K562 (cell line): ENCODE results near the gene CCDC61. TPM values are rescaled to one million over a fixed set of nuclear protein-coding genes. Genes with fewer than 3 reads are reported as not detected.

ENCODE experiments used
- ATF7 ChIP-seq: fragments of 450-650 bp; IDR thresholded peaks from 2 replicates; pipeline ENCODE4 v1.7.1; 2014; ENCODE audit warnings: mild to moderate bottlenecking, moderate library complexity
- E2F6 ChIP-seq, 2 experiments: IDR thresholded peaks; 2 replicates each; pipeline ENCODE4 v1.6.1; 2011; ENCODE audit warnings: borderline replicate concordance in 1 of 2, control low read depth in 1 of 2, low read depth in 1 of 2, low read length in 1 of 2, mild to moderate bottlenecking in 1 of 2, mixed read lengths in 1 of 2, moderate library complexity in 1 of 2; ENCODE audit not compliant: insufficient read depth in 1 of 2, insufficient read length in 1 of 2, poor library complexity in 1 of 2, severe bottlenecking in 1 of 2; ENCODE audit errors: extremely low read depth in 1 of 2
- MCM5 ChIP-seq: fragments of 450-650 bp; IDR thresholded peaks from 2 replicates; pipeline ENCODE4 v1.6.1; 2016; ENCODE audit warnings: low read depth
- MTF1 ChIP-seq: fragments of 250-450 bp; sonication (Bioruptor Pico); IDR thresholded peaks from 2 replicates; pipeline ENCODE4 v1.9.0; 2021; ENCODE audit warnings: moderate library complexity, mild to moderate bottlenecking, inconsistent platforms, borderline replicate concordance
- SETDB1 ChIP-seq: IDR thresholded peaks from one replicate; pipeline ENCODE4 v1.6.1; 2012; ENCODE audit warnings: low read length, control low read depth, inconsistent platforms
- ZNF224 ChIP-seq: sonication (generic); formaldehyde crosslinking; IDR thresholded peaks from 2 replicates; pipeline ENCODE4 v1.8.0; 2022; ENCODE audit warnings: mild to moderate bottlenecking, missing genetic modification reagents
- ZNF583 ChIP-seq: fragments of 250-450 bp; sonication (Bioruptor Pico); IDR thresholded peaks from 2 replicates; pipeline ENCODE4 v1.4.0; 2020
- ZNF785 ChIP-seq: fragments of 250-450 bp; sonication (Bioruptor Pico); IDR thresholded peaks from 2 replicates; pipeline ENCODE4 v1.4.0; 2020; ENCODE audit warnings: mild to moderate bottlenecking
- polyA plus RNA-seq, 8 experiments: library from polyadenylated mRNA; depleted of rRNA in 4 of 8; stranded (reverse) in 5 of 8; unstranded in 3 of 8; fragments of >200 nt; fragmentation: Nextera tagmentation in 2 of 8; fragmentation: Illumina TruSeq in 1 of 8; extraction: Ambion mirVana in 2 of 8; extraction: Trizol in 1 of 8; gene quantifications; 2 replicates each; pipeline versions ENCODE4 v1.2.1 to v1.2.3, GENCODE V29; 2011 to 2014; ENCODE audit warnings: inconsistent platforms in 1 of 8, missing spikeins in 1 of 8
- total RNA-seq, 7 experiments: library from RNA; depleted of rRNA in 6 of 7; stranded (reverse); fragments of >200 nt in 6 of 7; fragmentation: Illumina TruSeq in 2 of 7; extraction: Trizol in 2 of 7; gene quantifications; 2 replicates each; pipeline versions ENCODE4 v1.2.1 to v1.2.3, GENCODE V29; 2011 to 2021; ENCODE audit warnings: low replicate concordance in 1 of 7
- TF ChIP-seq, protein P1 (sequence below): fragments of 450-650 bp; formaldehyde crosslinking; IDR thresholded peaks from 2 replicates; pipeline ENCODE4 v1.4.0; 2020; ENCODE audit warnings: mild to moderate bottlenecking, moderate library complexity
- TF ChIP-seq, protein P2 (sequence below): sonication (generic); formaldehyde crosslinking; IDR thresholded peaks from 2 replicates; pipeline ENCODE4 v1.9.0; 2022; ENCODE audit warnings: mild to moderate bottlenecking, missing genetic modification reagents
- TF ChIP-seq, protein P3 (sequence below): fragments of 450-650 bp; IDR thresholded peaks from 2 replicates; pipeline ENCODE4 v1.7.1; 2018; ENCODE audit warnings: mild to moderate bottlenecking, low read depth; ENCODE audit not compliant: partially characterized antibody
- TF ChIP-seq, protein P4 (sequence below): fragments of 450-650 bp; IDR thresholded peaks from one replicate; pipeline ENCODE4 v1.6.1; 2018; ENCODE audit warnings: mild to moderate bottlenecking, moderate library complexity; ENCODE audit not compliant: partially characterized antibody
- TF ChIP-seq, protein P5 (sequence below): sonication (generic); formaldehyde crosslinking; IDR thresholded peaks from 2 replicates; pipeline ENCODE4 v1.8.0; 2023; ENCODE audit warnings: missing genetic modification reagents, mild to moderate bottlenecking, borderline replicate concordance

The CCDC61 gene
- total and polyA plus RNA-seq, 9 of the 15 experiments (the other 6 are each of a cell fraction or from before 2014, with no cell fraction given), result 0.07 to 27.0 (median 10.3) TPM

DNA sequence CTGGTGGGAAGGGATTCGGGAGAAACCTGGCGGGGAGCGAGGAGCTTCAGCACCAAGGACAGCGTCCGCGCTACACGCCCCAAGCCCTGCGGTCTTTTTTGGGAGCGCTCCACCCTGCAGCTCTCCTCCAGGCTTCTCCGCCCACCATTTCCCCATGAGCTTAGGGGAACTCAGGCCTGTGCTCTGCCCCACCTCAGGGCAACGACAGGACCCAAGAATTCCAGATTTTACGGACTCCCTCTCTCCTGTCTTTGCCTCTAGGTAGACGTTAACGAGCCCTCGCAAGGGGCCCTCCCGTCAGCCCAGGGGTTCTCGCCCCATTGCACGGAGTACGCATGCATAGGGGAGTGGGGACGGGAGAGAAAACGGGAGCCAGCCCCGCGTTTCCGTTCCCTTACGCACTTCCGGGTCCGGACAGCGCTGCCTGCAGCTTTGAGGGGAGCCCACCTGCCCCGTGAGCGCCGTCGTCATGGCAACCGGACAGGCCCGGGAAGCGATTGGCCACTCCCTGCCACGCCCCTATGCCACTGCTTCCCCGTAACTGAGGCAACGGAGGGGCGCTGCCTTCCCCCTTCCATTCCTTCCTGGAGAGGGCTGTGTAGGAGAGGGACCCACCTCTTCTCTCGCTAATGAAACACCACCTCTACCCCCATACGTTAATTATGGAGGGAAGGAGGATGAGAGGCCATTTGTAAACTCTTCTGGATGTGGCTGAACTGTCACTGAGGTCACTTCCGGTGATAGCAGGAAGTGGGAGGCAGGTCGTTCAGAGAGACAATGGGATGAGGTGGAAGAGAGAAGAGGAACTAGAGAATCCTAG is 42.4 kb upstream of the CCDC61 start (continued):
- TF ChIP-seq, protein P1, sequence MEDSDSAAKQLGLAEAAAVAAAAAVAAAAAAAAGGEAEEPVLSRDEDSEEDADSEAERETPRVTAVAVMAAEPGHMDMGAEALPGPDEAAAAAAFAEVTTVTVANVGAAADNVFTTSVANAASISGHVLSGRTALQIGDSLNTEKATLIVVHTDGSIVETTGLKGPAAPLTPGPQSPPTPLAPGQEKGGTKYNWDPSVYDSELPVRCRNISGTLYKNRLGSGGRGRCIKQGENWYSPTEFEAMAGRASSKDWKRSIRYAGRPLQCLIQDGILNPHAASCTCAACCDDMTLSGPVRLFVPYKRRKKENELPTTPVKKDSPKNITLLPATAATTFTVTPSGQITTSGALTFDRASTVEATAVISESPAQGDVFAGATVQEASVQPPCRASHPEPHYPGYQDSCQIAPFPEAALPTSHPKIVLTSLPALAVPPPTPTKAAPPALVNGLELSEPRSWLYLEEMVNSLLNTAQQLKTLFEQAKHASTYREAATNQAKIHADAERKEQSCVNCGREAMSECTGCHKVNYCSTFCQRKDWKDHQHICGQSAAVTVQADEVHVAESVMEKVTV (CRISPR knock-in tag), result no peak
- TF ChIP-seq, protein P2, sequence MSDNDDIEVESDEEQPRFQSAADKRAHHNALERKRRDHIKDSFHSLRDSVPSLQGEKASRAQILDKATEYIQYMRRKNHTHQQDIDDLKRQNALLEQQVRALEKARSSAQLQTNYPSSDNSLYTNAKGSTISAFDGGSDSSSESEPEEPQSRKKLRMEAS, result peak; percentile 44
- TF ChIP-seq MCM5 (no peak), ATF7 (peak; percentile 72), ZNF224 (no peak), SETDB1 (no peak), MTF1 (CRISPR knock-in tag) (no peak), E2F6 (IDR thresholded peaks at IDR 0.05; ENCODE audit: borderline replicate concordance in 1 of 2, extremely low read depth in 1 of 2, insufficient read depth in 1 of 2, insufficient read length in 1 of 2, low read depth in 1 of 2, low read length in 1 of 2, poor library complexity in 1 of 2, severe bottlenecking in 1 of 2) (peak in 1 of 2 experiments; percentile 11), ZNF583 (CRISPR knock-in tag) (0 out of 2 replicates have a peak, but pooled peaks have one; percentile 38), ZNF785 (CRISPR knock-in tag) (no peak)
- TF ChIP-seq, protein P3, sequence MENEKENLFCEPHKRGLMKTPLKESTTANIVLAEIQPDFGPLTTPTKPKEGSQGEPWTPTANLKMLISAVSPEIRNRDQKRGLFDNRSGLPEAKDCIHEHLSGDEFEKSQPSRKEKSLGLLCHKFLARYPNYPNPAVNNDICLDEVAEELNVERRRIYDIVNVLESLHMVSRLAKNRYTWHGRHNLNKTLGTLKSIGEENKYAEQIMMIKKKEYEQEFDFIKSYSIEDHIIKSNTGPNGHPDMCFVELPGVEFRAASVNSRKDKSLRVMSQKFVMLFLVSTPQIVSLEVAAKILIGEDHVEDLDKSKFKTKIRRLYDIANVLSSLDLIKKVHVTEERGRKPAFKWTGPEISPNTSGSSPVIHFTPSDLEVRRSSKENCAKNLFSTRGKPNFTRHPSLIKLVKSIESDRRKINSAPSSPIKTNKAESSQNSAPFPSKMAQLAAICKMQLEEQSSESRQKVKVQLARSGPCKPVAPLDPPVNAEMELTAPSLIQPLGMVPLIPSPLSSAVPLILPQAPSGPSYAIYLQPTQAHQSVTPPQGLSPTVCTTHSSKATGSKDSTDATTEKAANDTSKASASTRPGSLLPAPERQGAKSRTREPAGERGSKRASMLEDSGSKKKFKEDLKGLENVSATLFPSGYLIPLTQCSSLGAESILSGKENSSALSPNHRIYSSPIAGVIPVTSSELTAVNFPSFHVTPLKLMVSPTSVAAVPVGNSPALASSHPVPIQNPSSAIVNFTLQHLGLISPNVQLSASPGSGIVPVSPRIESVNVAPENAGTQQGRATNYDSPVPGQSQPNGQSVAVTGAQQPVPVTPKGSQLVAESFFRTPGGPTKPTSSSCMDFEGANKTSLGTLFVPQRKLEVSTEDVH, result peak; percentile 21
- TF ChIP-seq, protein P4, sequence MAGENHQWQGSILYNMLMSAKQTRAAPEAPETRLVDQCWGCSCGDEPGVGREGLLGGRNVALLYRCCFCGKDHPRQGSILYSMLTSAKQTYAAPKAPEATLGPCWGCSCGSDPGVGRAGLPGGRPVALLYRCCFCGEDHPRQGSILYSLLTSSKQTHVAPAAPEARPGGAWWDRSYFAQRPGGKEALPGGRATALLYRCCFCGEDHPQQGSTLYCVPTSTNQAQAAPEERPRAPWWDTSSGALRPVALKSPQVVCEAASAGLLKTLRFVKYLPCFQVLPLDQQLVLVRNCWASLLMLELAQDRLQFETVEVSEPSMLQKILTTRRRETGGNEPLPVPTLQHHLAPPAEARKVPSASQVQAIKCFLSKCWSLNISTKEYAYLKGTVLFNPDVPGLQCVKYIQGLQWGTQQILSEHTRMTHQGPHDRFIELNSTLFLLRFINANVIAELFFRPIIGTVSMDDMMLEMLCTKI, result no peak
- TF ChIP-seq, protein P5, sequence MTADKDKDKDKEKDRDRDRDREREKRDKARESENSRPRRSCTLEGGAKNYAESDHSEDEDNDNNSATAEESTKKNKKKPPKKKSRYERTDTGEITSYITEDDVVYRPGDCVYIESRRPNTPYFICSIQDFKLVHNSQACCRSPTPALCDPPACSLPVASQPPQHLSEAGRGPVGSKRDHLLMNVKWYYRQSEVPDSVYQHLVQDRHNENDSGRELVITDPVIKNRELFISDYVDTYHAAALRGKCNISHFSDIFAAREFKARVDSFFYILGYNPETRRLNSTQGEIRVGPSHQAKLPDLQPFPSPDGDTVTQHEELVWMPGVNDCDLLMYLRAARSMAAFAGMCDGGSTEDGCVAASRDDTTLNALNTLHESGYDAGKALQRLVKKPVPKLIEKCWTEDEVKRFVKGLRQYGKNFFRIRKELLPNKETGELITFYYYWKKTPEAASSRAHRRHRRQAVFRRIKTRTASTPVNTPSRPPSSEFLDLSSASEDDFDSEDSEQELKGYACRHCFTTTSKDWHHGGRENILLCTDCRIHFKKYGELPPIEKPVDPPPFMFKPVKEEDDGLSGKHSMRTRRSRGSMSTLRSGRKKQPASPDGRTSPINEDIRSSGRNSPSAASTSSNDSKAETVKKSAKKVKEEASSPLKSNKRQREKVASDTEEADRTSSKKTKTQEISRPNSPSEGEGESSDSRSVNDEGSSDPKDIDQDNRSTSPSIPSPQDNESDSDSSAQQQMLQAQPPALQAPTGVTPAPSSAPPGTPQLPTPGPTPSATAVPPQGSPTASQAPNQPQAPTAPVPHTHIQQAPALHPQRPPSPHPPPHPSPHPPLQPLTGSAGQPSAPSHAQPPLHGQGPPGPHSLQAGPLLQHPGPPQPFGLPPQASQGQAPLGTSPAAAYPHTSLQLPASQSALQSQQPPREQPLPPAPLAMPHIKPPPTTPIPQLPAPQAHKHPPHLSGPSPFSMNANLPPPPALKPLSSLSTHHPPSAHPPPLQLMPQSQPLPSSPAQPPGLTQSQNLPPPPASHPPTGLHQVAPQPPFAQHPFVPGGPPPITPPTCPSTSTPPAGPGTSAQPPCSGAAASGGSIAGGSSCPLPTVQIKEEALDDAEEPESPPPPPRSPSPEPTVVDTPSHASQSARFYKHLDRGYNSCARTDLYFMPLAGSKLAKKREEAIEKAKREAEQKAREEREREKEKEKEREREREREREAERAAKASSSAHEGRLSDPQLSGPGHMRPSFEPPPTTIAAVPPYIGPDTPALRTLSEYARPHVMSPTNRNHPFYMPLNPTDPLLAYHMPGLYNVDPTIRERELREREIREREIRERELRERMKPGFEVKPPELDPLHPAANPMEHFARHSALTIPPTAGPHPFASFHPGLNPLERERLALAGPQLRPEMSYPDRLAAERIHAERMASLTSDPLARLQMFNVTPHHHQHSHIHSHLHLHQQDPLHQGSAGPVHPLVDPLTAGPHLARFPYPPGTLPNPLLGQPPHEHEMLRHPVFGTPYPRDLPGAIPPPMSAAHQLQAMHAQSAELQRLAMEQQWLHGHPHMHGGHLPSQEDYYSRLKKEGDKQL (CRISPR knock-in tag), result 0 out of 2 replicates have a peak, but pooled peaks have one; percentile 77
